Pancreas (tissue), 10 donors: ENCODE results near the gene HDAC5. TPM values are rescaled to one million over a fixed set of nuclear protein-coding genes. Genes with fewer than 3 reads are reported as not detected.

Experiments used
- ATAC-seq, 4 donors: fragments of 200-7000 bp; cut with Tn5 transposase; one replicate each; pipeline versions ENCODE4 v1.8.0 to v1.9.1; 2020; ENCODE audit warnings: mild to moderate bottlenecking in 4 of 4, moderate library complexity in 4 of 4
- DNase-seq, 6 donors: peaks; one replicate each; pipeline ENCODE4 v3.0.0-alpha.2; 2020
- FAIRE-seq: peaks from 2 replicates; lab custom pipeline; 2012; peaks lifted over from hg19 to GRCh38; lab: Jason Lieb, UNC
- H3K27ac ChIP-seq, 4 donors: fragments of 200-600 bp; sonication (generic); 1 replicate in 3 of 4; 2 replicates in 1 of 4; pipeline versions ENCODE4 v1.5.0 to v1.8.0; 2020
- H3K27me3 ChIP-seq, 4 donors: fragments of 200-600 bp; one replicate each; pipeline ENCODE4 v1.8.0; 2021
- H3K36me3 ChIP-seq, 3 donors: fragments of 200-600 bp; sonication (generic) in 1 of 3; one replicate each; pipeline versions ENCODE4 v1.5.0 to v1.8.0; 2020 to 2021
- H3K4me1 ChIP-seq, 3 donors: fragments of 200-600 bp; one replicate each; pipeline ENCODE4 v1.8.0; 2021
- H3K4me3 ChIP-seq, 4 donors: fragments of 200-600 bp; sonication (generic) in 2 of 4; one replicate each; pipeline versions ENCODE4 v1.5.0 to v1.8.0; 2020 to 2021
- H3K9me3 ChIP-seq, 4 donors: fragments of 200-600 bp; one replicate each; pipeline ENCODE4 v1.8.0; 2021
- CTCF ChIP-seq, 4 donors: fragments of 200-600 bp; sonication (generic) in 3 of 4; IDR thresholded peaks; one replicate each; pipeline versions ENCODE4 v1.5.0 to v1.8.0; 2021; ENCODE audit warnings: antibody characterized with exemption in 4 of 4
- WGBS, 2 donors: extraction: QIAGEN DNeasy Blood & Tissue Kit; methylation state at CpG; one replicate each; pipeline ENCODE4 v1.1.7; 2013; 5-methylcytosine and 5-hydroxymethylcytosine counted together
- intact Hi-C, 3 donors: fragments of 100-400 bp; cut with DNase I; formaldehyde crosslinking; loops; one replicate each; pipeline versions ENCODE4 v1.11.1 to v1.14.2; 2022
- polyA plus RNA-seq, 2 donors: library from polyadenylated mRNA; stranded (reverse); fragments of 200-250 nt; gene quantifications; one replicate each; pipeline ENCODE4 v1.2.3, GENCODE V29; 2013
- total RNA-seq, 6 donors: library from RNA; stranded (reverse); fragmentation: NEBNext Ultra II Directional in 4 of 6; extraction: Animal tissue kit (Norgen Biotek cat#: 25700) in 4 of 6; gene quantifications; one replicate each; pipeline versions ENCODE4 v1.2.1 to v1.2.4, GENCODE V29; 2021 to 2023
- donor health status: healthy with polysubstance abuse.
- donor health status: DM: no; HTN: no; CAD: no; lungs with moderate emphysema.
- donor health status: DM: no; HTN: no; CAD: no.
- donor health status: control.
- donor health status: control.
- donor health status: Bipolar disorder and iron deficiency.
- donor health status: DM: yes; HTN: yes; CAD: no.
- donor health status: DM: no; HTN: no; CAD: no.
- donor health status: DM: no; HTN: no; CAD: no.
- donor health status: DM: yes; HTN: yes; CAD: no.

HDAC5 gene
- total and polyA plus RNA-seq, 8 donors, result 10.9 to 38.1 (median 18.2) TPM

GRCh38 chr17:44113868-44114840, 9.3 kb downstream of the HDAC5 start:
- TF ChIP-seq CTCF (IDR thresholded peaks at IDR 0.05), result no peak
- 87 to 93% methylated on average over 9 of the region's 9 CpGs for WGBS, 2 donors
- H3K9me3 ChIP-seq, result no peaks in the 10 kb centered on the region
- ATAC-seq (no peak), DNase-seq (no peak), FAIRE-seq (no peak)
- H3K36me3 ChIP-seq, result peaks cover 0 to 6% (median 0%) of the 10 kb centered on the region in 3 donors
- H3K27me3 ChIP-seq, result no peaks in the 10 kb centered on the region
- no peak overlapping the region for H3K27ac ChIP-seq
- peaks cover 19 to 32% (median 27%) of the 10 kb centered on the region in 3 donors for H3K4me1 ChIP-seq
- intact Hi-C loops, result no loop called here
- no peak overlapping the region for H3K4me3 ChIP-seq

GRCh38 chr17:44113382-44113781, 10.1 kb downstream of the HDAC5 start:
- no peaks in the 10 kb centered on the region for H3K27me3 ChIP-seq
- TF ChIP-seq CTCF (IDR thresholded peaks at IDR 0.05), result no peak
- no peaks in the 10 kb centered on the region for H3K9me3 ChIP-seq
- H3K27ac ChIP-seq, result no peak overlapping the region
- 95 to 100% methylated on average over 1 of the region's 1 CpG for WGBS, 2 donors
- no peak for DNase-seq
- H3K4me3 ChIP-seq, result no peak overlapping the region
- FAIRE-seq, result no peak
- peaks cover 19 to 36% (median 27%) of the 10 kb centered on the region in 3 donors for H3K4me1 ChIP-seq
- intact Hi-C loops, result no loop called here
- ATAC-seq, result no peak
- peaks cover 0 to 6% (median 0%) of the 10 kb centered on the region in 3 donors for H3K36me3 ChIP-seq

- H3K4me3 ChIP-seq, result no peak overlapping the region
- no peak for FAIRE-seq
- WGBS, 2 donors, result 82 to 89% methylated on average over 4 of the region's 4 CpGs
- H3K9me3 ChIP-seq, result no peaks in the 10 kb centered on the region
- no peaks in the 10 kb centered on the region for H3K27me3 ChIP-seq
- no peak for TF ChIP-seq CTCF (IDR thresholded peaks at IDR 0.05)
- peaks cover 19 to 40% (median 27%) of the 10 kb centered on the region in 3 donors for H3K4me1 ChIP-seq
- H3K27ac ChIP-seq, result peak overlapping the region in 3 of 4 donors; percentile 47 to 65 (median 58)
- peak in 3 of 4 donors; percentile 2 to 6 (median 3) for ATAC-seq
- peaks cover 0 to 6% (median 0%) of the 10 kb centered on the region in 3 donors for H3K36me3 ChIP-seq
- DNase-seq, result peak in 1 of 6 donors; percentile 71
- intact Hi-C loops, result no loop called here
Measured at GRCh38 chr17:44112284-44113280, 10.9 kb downstream of the HDAC5 start.

GRCh38 chr17:44111777-44112176, 11.7 kb downstream of the HDAC5 start:
- no peak for ATAC-seq
- no peak for FAIRE-seq
- Histone ChIP-seq H3K9me3 (no peaks in the 10 kb centered on the region), H3K4me3 (no peak overlapping the region), H3K27me3 (no peaks in the 10 kb centered on the region), H3K4me1 (peaks cover 19 to 40% (median 27%) of the 10 kb centered on the region in 3 donors), H3K36me3 (peaks cover 0 to 2% (median 0%) of the 10 kb centered on the region in 3 donors), H3K27ac (peak overlapping the region; percentile 32 to 76 (median 62))
- no peak for TF ChIP-seq CTCF (IDR thresholded peaks at IDR 0.05)
- no peak for DNase-seq
- 50 to 53% methylated on average over 3 of the region's 3 CpGs for WGBS, 2 donors
- intact Hi-C loops, result no loop called here
